NCI-H146 treated with DMSO at 0.1 percent for 48 hours (cell line): ENCODE data around the gene CACNA1S.
A peak's percentile ranks its signal among the peaks of the same experiment; 100 is the strongest.

Experiments
- DNase-seq: peaks from one replicate; lab custom pipeline; 2025; ENCODE audit not compliant: unreplicated experiment; lab: John Stamatoyannopoulos, UW

Gene CACNA1S

GRCh38 chr1:201093962-201094361 is 18.3 kb downstream of the CACNA1S start:
- DNase-seq, result no peak

DNA sequence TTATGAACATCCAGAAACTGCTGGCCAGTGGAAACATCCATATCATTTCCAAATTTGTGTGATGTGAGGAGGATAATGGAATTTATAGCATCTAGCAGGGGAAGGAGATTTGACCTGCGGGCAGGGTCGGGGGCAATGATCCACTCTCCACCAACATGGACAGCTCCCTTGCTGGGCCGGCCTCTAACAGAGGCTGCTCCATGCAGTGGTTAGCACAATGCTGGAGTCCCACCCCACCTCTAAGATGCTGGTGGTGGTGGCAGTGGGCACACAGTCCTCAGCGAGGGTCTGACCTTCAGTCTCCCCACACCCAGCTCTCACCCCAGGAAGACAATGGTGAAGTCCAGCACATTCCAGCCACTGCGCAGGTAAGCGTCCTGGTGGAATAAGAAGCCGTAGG is 18.7 kb downstream of the CACNA1S start:
- DNase-seq, result no peak

- no peak for DNase-seq
Measured at GRCh38 chr1:201092738-201093137, 19.5 kb downstream of the CACNA1S start.

DNA sequence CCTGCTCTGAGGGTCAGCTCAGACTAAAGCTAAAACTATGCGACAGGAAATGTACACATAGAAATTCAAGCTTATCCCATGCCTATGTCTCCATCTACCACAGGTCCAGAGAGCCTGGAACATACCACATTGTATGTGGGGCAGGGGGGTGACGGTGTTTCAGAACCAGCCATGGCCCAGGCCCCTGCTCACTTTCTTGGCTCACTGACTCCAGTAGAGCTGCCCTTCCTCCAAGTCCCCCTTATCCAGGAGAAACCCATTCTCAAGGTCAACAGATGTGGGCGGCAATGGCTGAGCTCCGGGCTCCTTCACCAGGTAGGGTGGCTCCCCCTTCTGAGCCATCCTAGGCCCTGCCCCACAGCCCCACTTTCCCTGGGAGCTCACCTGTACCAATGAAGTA is 21.0 kb downstream of the CACNA1S start:
- no peak for DNase-seq

DNA sequence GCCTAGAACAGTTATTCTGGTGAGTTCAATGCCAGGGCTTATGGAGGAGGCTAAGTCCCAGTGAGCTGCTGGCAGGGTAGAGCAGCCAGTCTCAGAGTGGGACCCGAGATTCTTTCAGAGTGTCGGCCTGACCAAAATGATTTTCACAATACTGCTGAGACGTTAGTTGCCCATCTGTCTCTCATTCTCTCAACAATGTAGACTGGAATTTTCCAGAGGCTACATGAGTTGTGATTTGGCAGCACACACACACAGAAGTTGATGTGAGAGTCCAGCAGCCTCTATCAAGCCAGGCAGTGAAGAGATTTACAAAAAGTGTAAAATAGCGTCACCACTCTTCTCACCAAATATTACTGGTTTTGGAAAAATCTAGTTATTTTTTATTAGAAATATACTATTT is 21.7 kb downstream of the CACNA1S start:
- no peak for DNase-seq

- DNase-seq, result no peak
Measured at GRCh38 chr1:201089596-201089995, 22.6 kb downstream of the CACNA1S start.

DNA sequence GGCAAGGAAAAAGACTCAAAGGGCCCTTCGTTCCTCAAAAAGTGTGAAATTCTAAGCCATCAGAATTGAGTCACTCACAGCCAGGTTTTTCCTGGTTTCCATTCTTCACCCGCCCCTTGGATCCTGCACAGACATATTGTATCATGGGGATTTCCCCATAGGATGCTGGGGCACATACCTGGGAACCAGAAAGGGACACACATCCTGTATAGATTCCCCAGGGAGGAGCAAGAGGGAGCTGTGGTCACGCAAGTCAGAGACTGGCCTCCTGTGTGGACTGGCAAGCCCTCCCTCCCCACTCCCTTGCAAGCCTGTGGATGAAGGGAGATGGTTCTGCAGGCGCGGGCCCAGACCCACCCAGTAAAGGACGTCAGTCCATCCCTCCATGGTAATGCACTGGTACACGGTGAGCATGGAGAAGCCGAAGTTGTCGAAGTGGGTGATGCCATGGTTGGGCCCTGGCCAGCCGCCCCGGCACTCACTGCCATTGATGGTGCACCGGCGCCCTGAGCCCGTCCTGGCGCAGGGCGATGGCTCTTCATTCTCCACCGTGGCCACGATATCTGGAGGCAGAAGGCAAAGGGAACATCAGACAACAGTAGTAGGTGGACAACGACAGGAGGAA is 23.2 kb downstream of the CACNA1S start:
- no peak for DNase-seq

DNA sequence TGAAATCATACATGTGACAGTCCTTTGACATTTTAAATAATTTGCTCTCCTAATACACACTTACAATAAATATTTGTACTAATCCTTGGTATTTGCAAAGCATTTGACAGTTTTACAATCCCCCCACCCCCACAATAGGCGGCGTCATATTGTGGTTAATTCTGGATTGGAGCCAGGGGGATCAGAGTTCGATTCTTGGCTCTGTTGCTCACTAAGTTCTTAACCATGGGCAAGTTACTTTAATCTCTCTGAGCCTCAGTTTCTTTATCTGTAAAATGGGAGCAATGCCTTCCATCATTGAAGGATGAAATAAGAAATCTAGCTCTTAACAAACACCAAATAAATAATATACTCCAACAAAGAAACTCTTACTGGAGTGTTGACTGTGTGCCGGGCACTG is 23.8 kb downstream of the CACNA1S start:
- no peak for DNase-seq

DNA sequence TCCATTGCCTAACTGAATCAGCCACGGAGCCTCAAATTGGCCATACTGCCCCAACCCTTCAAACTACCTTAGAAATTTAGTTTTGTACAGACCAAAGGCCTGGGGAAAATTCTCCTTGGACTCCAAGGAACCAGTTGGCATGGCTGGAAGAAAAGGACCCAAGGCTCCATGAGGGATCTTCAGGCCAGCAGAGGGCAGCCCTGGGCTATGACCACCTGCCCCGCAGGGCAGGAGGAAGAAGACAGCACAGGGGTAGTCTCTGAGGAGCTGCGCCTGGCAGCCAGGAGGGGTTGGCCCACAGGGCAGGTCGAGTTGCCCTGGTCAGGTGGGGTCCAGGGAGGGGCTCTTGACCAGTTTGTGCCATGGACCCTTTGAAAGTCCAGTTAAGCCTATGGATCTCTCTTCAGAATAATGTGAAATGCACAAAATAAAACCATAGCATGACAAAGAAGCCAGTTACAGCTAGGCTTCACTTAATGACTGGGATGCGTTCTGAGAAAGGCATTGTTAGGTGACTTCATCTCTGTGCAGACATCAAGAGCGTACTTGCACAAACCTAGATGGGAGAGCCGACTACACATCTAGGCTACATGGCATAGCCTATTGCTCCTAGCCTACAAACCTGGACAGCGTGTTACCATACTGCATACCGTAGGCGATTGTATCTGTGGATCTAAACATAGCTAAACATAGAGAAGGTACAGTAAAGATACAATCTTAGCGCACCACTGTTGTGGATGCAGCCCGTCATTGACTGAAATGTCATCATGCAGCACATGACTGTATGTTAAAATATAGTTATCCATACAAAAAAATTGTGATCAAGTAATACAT is 26.1 kb downstream of the CACNA1S start:
- DNase-seq, result peak; percentile 24

DNA sequence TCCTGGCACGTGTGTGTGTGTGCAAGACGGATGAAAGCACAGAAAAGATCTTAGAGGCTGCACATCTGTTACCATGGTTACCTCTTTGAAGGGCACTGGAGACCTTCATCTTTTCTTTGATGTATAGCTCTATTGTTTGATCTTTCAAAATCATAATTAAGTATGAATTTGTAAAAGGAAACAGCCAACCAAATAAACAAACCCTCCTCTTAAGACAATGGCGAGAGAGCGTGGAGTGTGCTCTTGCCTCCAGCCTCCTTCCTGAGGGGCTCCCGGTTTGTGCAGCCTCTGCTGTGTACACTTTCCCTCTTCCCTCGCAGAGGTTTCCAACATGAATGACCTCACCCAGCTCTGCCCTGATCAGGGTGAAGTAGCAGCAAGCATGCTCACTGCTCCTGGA is 27.9 kb downstream of the CACNA1S start:
- DNase-seq, result no peak

GRCh38 chr1:201083741-201084140 is 28.5 kb downstream of the CACNA1S start:
- DNase-seq, result no peak

DNA sequence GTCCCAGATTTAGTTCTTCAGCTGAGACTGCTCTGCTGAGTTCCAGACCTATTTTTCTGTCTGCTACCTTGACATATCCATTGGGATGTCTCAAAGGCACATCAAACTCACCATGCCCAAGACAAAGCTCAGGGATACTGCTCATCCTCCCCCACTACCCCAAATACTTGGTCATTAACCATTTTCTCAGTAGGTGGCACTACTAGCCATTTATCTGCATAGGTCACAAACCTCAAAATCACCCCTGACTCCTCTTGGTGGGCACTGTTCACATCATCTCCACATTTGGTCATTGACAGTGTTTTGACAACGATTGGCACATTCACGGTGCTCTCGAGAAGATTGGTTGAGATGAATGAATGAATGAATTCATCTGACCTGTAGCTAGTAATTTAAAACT is 32.1 kb downstream of the CACNA1S start:
- no peak for DNase-seq

DNA sequence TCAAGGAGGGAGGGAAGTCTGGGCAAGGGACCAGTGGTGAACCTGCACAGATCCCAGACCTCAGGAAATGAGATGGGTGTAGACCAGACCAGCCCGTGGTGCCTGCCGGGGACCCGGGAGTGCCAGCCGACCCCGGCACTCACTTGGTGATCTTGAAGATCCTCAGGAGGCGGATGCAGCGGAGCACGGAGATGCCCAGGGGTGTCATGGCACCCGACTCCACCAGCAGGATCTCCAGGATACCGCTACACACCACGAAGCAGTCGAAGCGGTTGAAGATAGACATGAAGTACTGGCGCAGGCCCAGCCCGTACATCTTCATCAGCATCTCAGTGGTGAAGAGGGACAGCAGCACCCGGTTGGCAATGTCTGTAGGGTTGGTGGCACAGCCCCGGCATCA is 34.5 kb downstream of the CACNA1S start:
- no peak for DNase-seq

DNA sequence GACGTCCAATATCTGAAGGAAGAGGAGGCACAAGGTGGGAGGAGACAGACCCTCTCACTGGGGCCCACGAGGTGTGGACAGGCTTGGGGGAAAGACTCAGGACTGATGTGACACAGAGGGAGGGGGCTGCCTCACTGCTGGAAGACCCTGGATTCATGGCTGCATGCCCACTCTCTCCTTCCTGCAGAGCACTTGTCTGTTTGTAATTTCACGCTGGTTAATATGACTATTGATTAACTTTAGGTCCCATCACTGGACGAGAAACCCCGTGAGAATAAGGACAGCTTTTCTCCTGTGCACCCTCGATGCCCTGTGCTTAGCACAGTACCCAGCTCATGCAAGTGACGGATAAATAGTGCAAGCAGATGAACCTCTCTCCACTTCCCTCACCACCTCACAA is 35.1 kb downstream of the CACNA1S start:
- no peak for DNase-seq

DNA sequence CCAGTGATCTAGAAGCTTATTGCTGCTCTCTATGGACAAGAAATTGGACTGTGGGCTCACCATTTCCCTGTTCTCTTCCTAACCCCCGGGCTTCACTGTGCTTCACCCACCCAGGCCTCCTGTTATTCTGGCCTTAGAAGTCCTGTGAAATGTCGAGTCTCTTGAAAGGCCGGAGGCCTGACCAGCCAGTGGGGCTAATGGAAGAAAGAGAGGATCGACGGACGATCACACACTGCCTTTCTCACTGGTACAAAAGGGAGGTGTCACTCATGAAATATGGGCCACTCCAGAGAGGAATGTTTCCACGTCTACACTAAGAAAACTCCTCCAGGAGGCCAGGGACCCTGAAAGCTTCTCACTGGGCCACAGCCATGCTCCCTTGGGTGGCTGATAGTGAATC is 36.1 kb downstream of the CACNA1S start:
- no peak for DNase-seq

GRCh38 chr1:201074018-201074417 is 38.2 kb downstream of the CACNA1S start:
- no peak for DNase-seq

DNA sequence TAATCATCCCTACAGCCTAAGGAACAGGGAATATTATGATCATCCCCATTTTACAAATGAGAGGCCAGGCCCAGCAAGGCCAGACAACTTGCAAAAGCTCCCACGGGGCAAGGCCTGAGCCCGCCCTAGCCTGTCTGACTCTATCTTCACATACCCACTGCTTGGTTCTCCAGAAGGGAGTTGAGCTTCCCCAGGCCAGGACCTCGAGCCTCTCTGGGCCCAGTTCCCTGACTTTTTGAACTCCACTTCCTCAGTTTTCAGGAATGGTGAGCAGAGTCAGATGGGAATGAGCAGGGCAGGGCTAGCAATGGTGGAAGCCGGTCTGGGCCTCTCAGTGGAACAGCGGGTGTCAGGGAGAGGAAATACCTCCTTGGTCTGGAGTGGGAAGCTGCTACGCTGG is 39.3 kb downstream of the CACNA1S start:
- no peak for DNase-seq

- no peak for DNase-seq
Measured at GRCh38 chr1:201072149-201072548, 40.1 kb downstream of the CACNA1S start.

- peak; percentile 71 for DNase-seq
Measured at GRCh38 chr1:201069636-201070035, 42.6 kb downstream of the CACNA1S start.

- DNase-seq, result no peak
Measured at GRCh38 chr1:201068976-201069375, 43.2 kb downstream of the CACNA1S start.

DNA sequence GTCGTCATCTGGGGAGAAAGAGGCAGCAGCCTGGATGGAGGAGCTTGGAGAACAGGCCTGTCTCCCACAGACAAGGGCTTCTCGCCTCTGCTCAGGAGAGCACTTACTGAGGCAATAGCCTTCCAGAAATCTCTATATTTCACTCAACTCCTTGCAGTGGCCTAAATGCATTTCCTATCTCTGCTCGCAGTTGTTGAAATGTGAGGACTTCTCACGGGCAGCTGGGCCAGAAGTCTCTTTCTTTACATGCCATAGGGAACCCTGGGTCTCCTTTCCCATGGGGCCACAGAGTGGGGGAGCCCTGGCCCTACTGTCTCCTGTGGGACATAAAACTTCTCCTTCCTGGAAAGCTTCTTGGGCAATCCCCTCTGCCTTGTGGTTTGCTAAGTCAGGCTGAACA is 45.2 kb downstream of the CACNA1S start:
- no peak for DNase-seq

- no peak for DNase-seq
Measured at GRCh38 chr1:201065686-201066085, 46.5 kb downstream of the CACNA1S start.

- DNase-seq, result no peak
Measured at GRCh38 chr1:201064806-201065205, 47.4 kb downstream of the CACNA1S start.
